LNCaP clone FGC (cell line): ENCODE data around the gene MRO.

Source experiments
- DNase-seq: peaks from one replicate; pipeline ENCODE4 v3.0.0-alpha.2; 2011; ENCODE audit warnings: low read depth
- H3K4me3 ChIP-seq: 2 replicates; pipeline ENCODE4 v1.5.1; 2011; ENCODE audit warnings: mild to moderate bottlenecking, low read depth, low read length, control low read depth
- CTCF ChIP-seq: IDR thresholded peaks from 2 replicates; pipeline ENCODE4 v1.5.1; 2012; ENCODE audit warnings: mild to moderate bottlenecking; ENCODE audit not compliant: control insufficient read depth, insufficient read depth; ENCODE audit errors: extremely low read depth

MRO gene

GRCh38 chr18:50796495-50796894 is 23.3 kb downstream of the MRO start:
- no peak overlapping the region for H3K4me3 ChIP-seq
- no peak for DNase-seq
- TF ChIP-seq CTCF: no peak

GRCh38 chr18:50793641-50794565 is 25.9 kb downstream of the MRO start:
- no peak for DNase-seq
- no peak for TF ChIP-seq CTCF
- no peak overlapping the region for H3K4me3 ChIP-seq

- no peak overlapping the region for H3K4me3 ChIP-seq
- DNase-seq: no peak
- TF ChIP-seq CTCF: no peak
Measured at GRCh38 chr18:50792885-50793284, 26.9 kb downstream of the MRO start.

GRCh38 chr18:50791599-50792438 is 28.0 kb downstream of the MRO start:
- H3K4me3 ChIP-seq: no peak overlapping the region
- DNase-seq: peak; percentile 89
- no peak for TF ChIP-seq CTCF

- H3K4me3 ChIP-seq: no peak overlapping the region
- DNase-seq: no peak
- TF ChIP-seq CTCF: no peak
Measured at GRCh38 chr18:50790948-50791347, 28.9 kb downstream of the MRO start.

GRCh38 chr18:50790241-50790640 is 29.6 kb downstream of the MRO start:
- no peak for DNase-seq
- H3K4me3 ChIP-seq: no peak overlapping the region
- no peak for TF ChIP-seq CTCF
